H1 (cell line): ENCODE data around the gene DYNC2H1.

ENCODE experiments used
- POLR2A ChIP-seq, 2 experiments: IDR thresholded peaks; 1 replicate in 1 of 2; 2 replicates in 1 of 2; pipeline ENCODE4 v1.6.1; 2011; ENCODE audit warnings: low read depth in 2 of 2, low read length in 2 of 2, mild to moderate bottlenecking in 2 of 2; ENCODE audit errors: control extremely low read depth in 1 of 2
- TF ChIP-seq, protein P1 (sequence below), 3 experiments: IDR thresholded peaks; 1 replicate in 2 of 3; 2 replicates in 1 of 3; pipeline versions ENCODE4 v1.5.1 to v1.6.1; 2011; ENCODE audit warnings: low read length in 3 of 3, mild to moderate bottlenecking in 3 of 3, inconsistent platforms in 2 of 3, low read depth in 1 of 3, moderate library complexity in 1 of 3; ENCODE audit not compliant: insufficient read depth in 1 of 3; ENCODE audit errors: control extremely low read depth in 1 of 3

GRCh38 chr11:103297900-103298299 is 188.7 kb downstream of the DYNC2H1 start:
- TF ChIP-seq, protein P1, sequence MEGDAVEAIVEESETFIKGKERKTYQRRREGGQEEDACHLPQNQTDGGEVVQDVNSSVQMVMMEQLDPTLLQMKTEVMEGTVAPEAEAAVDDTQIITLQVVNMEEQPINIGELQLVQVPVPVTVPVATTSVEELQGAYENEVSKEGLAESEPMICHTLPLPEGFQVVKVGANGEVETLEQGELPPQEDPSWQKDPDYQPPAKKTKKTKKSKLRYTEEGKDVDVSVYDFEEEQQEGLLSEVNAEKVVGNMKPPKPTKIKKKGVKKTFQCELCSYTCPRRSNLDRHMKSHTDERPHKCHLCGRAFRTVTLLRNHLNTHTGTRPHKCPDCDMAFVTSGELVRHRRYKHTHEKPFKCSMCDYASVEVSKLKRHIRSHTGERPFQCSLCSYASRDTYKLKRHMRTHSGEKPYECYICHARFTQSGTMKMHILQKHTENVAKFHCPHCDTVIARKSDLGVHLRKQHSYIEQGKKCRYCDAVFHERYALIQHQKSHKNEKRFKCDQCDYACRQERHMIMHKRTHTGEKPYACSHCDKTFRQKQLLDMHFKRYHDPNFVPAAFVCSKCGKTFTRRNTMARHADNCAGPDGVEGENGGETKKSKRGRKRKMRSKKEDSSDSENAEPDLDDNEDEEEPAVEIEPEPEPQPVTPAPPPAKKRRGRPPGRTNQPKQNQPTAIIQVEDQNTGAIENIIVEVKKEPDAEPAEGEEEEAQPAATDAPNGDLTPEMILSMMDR (IDR thresholded peaks at IDR 0.05; ENCODE audit: control extremely low read depth in 1 of 3, insufficient read depth in 1 of 3, low read depth in 1 of 3, low read length in 3 of 3), result no peak
- TF ChIP-seq POLR2A (IDR thresholded peaks at IDR 0.05; ENCODE audit: control extremely low read depth in 1 of 2, low read depth in 2 of 2, low read length in 2 of 2), result no peak
